HEK293 (cell line): Measurements from ENCODE around the gene SYDE2.

ENCODE experiments used
- CTCF ChIA-PET: fragments of 350-600 bp; formaldehyde crosslinking; extraction: SDS; loops from one replicate; lab custom pipeline; 2021; ENCODE audit warnings: antibody characterized with exemption; lab: Yijun Ruan, JAX
- POLR2A ChIA-PET: fragments of 300-600 bp; formaldehyde crosslinking; extraction: SDS; loops from one replicate; lab custom pipeline; 2020; ENCODE audit warnings: antibody characterized with exemption, inconsistent platforms; lab: Yijun Ruan, JAX
- H3K27ac ChIP-seq: fragments of 200-500 bp; sonication (Bioruptor generic); 2 replicates; pipeline ENCODE4 v1.5.1; 2014; ENCODE audit warnings: low read depth, low read length, control low read depth, inconsistent platforms; ENCODE audit errors: extremely low read depth
- H3K36me3 ChIP-seq, 2 experiments: fragments of 200-500 bp in 1 of 2; sonication (Bioruptor generic) in 1 of 2; 1 replicate in 1 of 2; 2 replicates in 1 of 2; pipeline ENCODE4 v1.5.1; 2014 to 2017; ENCODE audit warnings: inconsistent platforms in 2 of 2, low read length in 2 of 2; ENCODE audit not compliant: control insufficient read depth in 2 of 2, insufficient read depth in 1 of 2
- H3K4me1 ChIP-seq: fragments of 200-500 bp; sonication (Bioruptor generic); 2 replicates; pipeline ENCODE4 v1.5.1; 2014; ENCODE audit warnings: mild to moderate bottlenecking, low read length, inconsistent platforms; ENCODE audit not compliant: control insufficient read depth, insufficient read depth
- H3K4me3 ChIP-seq: 2 replicates; pipeline ENCODE4 v1.5.1; 2011; ENCODE audit warnings: low read depth, mild to moderate bottlenecking, control low read depth, low read length, moderate library complexity
- H3K9me3 ChIP-seq: fragments of 200-500 bp; sonication (Bioruptor generic); 2 replicates; pipeline ENCODE4 v1.5.1; 2014; ENCODE audit warnings: low read depth, low read length, inconsistent platforms; ENCODE audit not compliant: control insufficient read depth, insufficient read depth
- HOXC10 ChIP-seq: sonication (generic); formaldehyde crosslinking; IDR thresholded peaks from 2 replicates; pipeline ENCODE4 v1.8.1; 2023; ENCODE audit warnings: mild to moderate bottlenecking, missing genetic modification reagents
- INSM2 ChIP-seq: fragments of 450-650 bp; formaldehyde crosslinking; IDR thresholded peaks from 2 replicates; pipeline ENCODE4 v1.5.1; 2016; ENCODE audit warnings: missing biosample characterization, missing genetic modification characterization
- PBX3 ChIP-seq: sonication (generic); formaldehyde crosslinking; IDR thresholded peaks from 2 replicates; pipeline ENCODE4 v1.8.1; 2022; ENCODE audit warnings: mild to moderate bottlenecking, moderate library complexity, missing genetic modification reagents
- PRDM6 ChIP-seq: fragments of 450-650 bp; formaldehyde crosslinking; IDR thresholded peaks from 2 replicates; pipeline ENCODE4 v1.5.1; 2017; ENCODE audit warnings: missing biosample characterization, missing genetic modification characterization
- ZBTB49 ChIP-seq: fragments of 450-650 bp; formaldehyde crosslinking; IDR thresholded peaks from 2 replicates; pipeline ENCODE4 v1.5.1; 2016; ENCODE audit warnings: missing biosample characterization, missing genetic modification characterization, low read depth
- ZNF155 ChIP-seq: fragments of 450-650 bp; formaldehyde crosslinking; IDR thresholded peaks from 2 replicates; pipeline ENCODE4 v1.5.1; 2016; ENCODE audit warnings: missing biosample characterization, missing genetic modification characterization
- ZNF157 ChIP-seq: fragments of 450-650 bp; formaldehyde crosslinking; IDR thresholded peaks from 2 replicates; pipeline ENCODE4 v1.5.1; 2016; ENCODE audit warnings: missing biosample characterization, missing genetic modification characterization
- ZNF26 ChIP-seq: fragments of 450-650 bp; formaldehyde crosslinking; IDR thresholded peaks from 2 replicates; pipeline ENCODE4 v1.5.1; 2016; ENCODE audit warnings: missing biosample characterization, missing genetic modification characterization
- ZNF398 ChIP-seq: fragments of 450-650 bp; formaldehyde crosslinking; IDR thresholded peaks from 2 replicates; pipeline ENCODE4 v1.5.1; 2017; ENCODE audit warnings: missing biosample characterization, missing genetic modification characterization
- ZNF626 ChIP-seq: fragments of 450-650 bp; sonication (Bioruptor Pico); formaldehyde crosslinking; IDR thresholded peaks from 2 replicates; pipeline ENCODE4 v1.5.1; 2018; ENCODE audit warnings: missing biosample characterization, missing genetic modification characterization, inconsistent platforms
- ZNF701 ChIP-seq: fragments of 450-650 bp; formaldehyde crosslinking; IDR thresholded peaks from 2 replicates; pipeline ENCODE4 v1.5.1; 2016; ENCODE audit warnings: missing biosample characterization, missing genetic modification characterization

The SYDE2 gene

GRCh38 chr1:85158910-85159309 is 41.9 kb downstream of the SYDE2 start:
- Histone ChIP-seq H3K27ac (no peak overlapping the region), H3K9me3 (no peaks in the 10 kb centered on the region), H3K4me1 (peaks cover 9% of the 10 kb centered on the region), H3K4me3 (no peak overlapping the region)
- CTCF ChIA-PET = interaction anchor here (0.6 to 1.1 kb wide), 2 partner anchors 96 to 191 kb away, joined by 3 to 6 read pairs; no protein-coding TSS in a partner anchor
- POLR2A ChIA-PET = no interaction called here
- TF ChIP-seq ZNF626 = no peak
- peak; percentile 55 for TF ChIP-seq PRDM6 (tag by site-specific recombination)
- TF ChIP-seq, all 188 proteins: peak for 1
- H3K36me3 ChIP-seq = peaks cover 0 to 3% of the 10 kb centered on the region in 2 experiments; a peak in 1 of 3 replicates

- no peak overlapping the region for H3K27ac ChIP-seq
- ChIA-PET POLR2A (no interaction called here), CTCF (interaction anchor here (0.9 to 1.1 kb wide), 2 partner anchors 102 to 213 kb away, joined by 4 read pairs; partner anchors contain the start of gene C1orf52)
- peaks cover 0 to 3% of the 10 kb centered on the region in 2 experiments; a peak in 1 of 3 replicates for H3K36me3 ChIP-seq
- TF ChIP-seq ZNF701 (tag by site-specific recombination) = no peak
- no peak for TF ChIP-seq HOXC10 (CRISPR knock-in tag)
- TF ChIP-seq ZNF155 = no peak
- no peak for TF ChIP-seq ZNF157 (tag by site-specific recombination)
- no peak for TF ChIP-seq ZNF26 (tag by site-specific recombination)
- no peak for TF ChIP-seq ZNF398 (tag by site-specific recombination)
- TF ChIP-seq INSM2 (tag by site-specific recombination) = no peak
- TF ChIP-seq PBX3 = no peak
- TF ChIP-seq ZBTB49 (tag by site-specific recombination) = no peak
- TF ChIP-seq, all 188 proteins: peak for 0
- Histone ChIP-seq H3K4me3 (no peak overlapping the region), H3K4me1 (peaks cover 12% of the 10 kb centered on the region), H3K9me3 (no peaks in the 10 kb centered on the region)
Measured at GRCh38 chr1:85157436-85157835, 43.4 kb downstream of the SYDE2 start.
